GM19351 (cell line): ENCODE data around the gene RPRML.

Source experiments
- ATAC-seq: cut with Tn5 transposase; IDR thresholded peaks from one replicate; pipeline ENCODE4 v1.9.1; 2021; ENCODE audit warnings: mild to moderate bottlenecking, moderate library complexity; ENCODE audit not compliant: unreplicated experiment

The RPRML gene

DNA sequence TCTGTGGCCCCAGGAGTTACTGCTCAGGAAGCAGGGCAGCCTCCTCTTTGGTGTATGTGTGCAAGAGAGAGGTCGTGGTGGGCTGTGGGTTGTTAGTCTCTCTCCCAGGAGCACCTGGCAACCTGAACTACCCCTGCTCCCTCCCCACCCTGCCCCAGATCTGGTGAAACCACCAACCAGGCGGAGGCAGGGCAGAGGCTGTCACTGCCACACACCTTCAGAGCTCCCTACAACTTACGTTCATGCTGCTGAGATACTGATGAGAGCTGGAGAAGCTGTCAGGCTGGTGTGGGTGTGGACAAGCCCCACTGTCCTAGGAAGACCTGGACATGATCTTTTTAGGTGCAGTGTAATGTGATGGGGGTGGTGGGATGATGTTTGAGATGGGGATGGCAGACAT is 31.8 kb downstream of the RPRML start:
- ATAC-seq = no peak

DNA sequence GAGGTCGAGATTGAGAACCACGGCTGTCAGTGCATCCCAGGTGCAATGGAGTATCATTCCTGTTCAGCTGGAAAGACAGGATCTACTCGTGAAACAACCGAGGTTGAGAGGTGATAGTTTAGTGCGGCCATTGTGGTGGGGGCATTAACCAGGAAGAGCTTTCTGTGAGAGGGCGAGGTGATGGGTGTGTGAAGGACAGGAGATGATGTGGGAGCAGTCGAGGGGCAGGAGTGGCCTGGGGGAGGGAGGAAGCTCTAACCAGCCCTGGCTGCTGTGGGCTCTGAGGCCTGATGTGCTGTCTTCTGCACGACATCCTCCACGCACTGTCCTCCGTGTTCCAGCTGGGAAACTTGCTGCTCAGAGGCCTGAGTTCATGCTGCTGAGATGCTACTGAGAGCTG is 34.1 kb downstream of the RPRML start:
- ATAC-seq = no peak

DNA sequence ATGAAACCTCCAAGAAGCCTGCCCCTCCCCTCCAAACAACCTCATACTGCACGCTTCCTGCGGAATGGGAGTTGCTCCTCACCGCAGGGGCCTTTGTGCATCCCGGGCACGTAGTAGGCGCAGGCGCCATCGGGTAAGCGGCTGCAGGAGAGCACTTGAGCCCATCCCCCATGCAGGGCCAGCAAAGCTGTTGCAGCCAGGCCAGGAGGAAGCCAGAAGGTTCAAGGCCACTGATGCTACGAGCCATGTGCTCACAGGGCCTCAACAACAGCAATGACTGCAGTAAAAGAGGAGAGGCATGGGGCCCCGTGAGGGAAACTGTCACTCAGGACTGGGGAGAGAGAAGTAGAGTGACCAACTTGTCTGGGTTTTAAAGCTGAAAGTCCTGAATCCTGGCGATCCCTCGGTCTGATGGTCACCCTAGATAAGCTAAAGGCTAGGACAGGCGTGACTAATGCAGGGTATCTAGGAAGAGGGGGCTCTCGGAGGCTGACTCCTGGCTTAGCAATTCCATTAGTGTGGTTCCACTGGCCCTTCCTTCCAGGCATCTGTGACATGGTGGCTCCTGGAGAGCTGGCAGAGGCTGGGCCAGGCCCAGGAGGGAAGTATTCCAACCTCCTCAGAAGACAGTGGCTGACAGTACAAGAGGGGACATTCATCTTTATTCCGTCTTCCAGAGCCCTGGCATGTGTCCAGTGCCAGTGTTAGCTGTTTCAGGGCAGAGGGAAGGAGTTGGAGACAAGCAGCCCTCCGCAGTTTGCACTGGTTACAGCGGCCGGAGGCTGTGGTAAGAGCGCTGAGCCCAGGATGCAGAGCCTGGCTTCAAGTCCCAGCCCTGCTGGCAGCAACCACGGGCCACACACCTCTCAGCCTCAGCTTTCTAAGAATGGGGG is 35.3 kb downstream of the RPRML start:
- no peak for ATAC-seq

DNA sequence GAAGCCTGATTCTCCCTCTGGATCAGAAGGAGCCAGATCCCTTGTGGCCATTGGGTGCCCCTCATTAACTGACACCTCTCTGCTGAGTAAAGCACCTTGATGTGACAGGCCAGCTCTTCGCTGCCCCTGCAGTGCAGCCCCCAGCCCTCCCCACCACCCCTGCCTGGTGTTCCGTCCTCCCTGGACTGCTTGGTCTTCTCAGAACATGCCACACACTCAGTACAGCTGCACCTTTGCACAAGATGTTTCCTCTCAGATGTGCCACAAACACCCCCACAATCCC is 35.9 kb downstream of the RPRML start:
- ATAC-seq = no peak

DNA sequence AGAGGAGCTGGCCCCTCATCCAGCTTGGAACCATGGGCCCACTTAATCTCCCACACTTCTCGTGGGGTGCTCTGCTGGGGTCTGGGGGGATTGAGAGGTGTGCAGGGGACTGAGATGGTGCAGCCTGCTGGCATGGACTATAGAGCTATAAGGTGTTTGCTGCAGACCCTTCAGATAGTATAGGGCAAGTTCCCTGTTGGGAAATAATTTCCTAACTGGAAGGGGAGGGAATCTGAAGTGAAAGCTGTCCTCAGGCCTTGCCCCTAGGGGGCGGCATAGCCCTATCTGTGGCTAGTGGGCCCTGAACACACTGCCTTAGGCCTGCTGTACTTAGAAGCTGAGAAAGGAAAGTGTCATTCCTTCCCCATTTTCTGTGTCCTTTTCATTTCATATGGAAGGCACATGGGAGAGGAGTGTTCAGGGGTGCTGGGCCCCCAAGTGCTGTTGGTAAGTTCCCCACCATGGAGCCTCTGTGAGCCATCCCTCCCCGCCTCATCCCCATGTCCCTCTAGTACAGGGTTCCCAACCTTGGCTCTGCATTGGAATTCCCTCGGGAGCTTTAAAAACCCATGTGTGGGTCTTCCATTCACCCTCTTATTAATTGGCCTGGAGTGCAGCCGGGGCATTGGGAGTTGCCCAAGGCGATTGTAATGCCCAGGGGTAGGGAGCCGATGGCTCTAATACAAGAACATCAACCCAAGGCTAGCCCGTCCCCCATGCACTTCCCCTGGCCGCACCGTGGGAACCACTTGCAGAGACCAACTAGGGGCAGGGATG is 36.4 kb downstream of the RPRML start:
- no peak for ATAC-seq

DNA sequence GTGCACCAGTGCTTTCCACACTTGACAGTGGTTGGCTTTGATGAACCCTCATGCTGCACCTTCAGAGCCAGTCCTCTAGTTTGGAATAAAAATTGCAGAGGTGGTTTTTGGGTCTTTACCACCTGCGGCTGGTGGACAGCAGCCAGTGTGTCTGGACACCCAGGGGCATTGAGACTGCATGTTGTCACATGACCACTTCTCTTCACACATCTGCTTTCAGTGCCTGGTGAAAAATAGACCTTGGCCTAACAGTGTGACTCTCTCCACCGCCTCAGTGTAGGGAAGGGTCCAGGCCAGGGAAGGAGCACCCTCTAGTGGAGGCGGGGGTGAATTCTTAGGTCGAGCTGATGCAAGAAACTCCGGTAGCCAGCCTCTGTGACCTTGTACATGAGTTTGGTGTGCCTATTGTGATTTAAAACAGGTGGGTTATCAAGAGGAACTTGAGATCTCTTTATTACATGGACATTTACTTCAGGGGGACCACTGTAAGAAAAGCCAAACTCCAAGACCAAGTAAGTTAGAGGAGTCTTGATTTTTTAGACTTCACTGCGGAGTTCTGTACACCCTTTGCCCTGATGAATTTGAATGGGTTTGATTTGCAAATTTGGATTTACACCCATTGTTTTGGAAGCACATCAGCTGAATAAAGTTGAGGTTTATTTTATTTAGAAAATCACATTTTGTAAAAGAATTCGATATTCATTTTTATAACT is 38.2 kb downstream of the RPRML start:
- peak; percentile 80 for ATAC-seq

DNA sequence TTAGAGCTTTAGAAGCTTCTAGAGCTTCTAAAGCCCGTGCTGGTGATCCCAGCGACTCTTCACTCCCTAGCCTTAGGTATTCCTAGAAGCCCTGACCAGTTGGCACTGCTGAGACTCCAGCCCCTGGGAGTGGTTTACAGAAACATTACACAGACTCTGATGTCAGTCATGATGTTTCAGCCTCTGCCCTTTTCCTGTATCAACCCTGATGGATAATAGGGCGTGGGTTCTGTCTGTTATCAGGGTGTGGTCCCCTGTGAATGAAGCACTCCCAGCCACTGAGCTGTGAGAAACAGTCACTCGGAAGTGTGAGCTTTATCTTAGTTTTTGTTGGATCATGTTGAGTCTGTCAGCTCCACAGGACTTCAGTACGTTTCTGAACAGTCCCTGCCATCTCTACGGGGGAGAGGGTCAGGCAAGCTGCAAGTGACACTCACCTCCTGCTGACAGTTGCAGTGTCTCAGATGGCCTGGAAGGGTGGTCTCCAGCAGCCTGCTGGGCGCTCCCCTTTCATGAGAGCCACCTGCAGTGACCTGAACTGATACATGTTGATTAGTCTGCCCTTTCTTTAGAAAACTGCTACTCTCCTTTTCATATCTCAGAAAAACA is 43.3 kb downstream of the RPRML start:
- ATAC-seq = no peak

DNA sequence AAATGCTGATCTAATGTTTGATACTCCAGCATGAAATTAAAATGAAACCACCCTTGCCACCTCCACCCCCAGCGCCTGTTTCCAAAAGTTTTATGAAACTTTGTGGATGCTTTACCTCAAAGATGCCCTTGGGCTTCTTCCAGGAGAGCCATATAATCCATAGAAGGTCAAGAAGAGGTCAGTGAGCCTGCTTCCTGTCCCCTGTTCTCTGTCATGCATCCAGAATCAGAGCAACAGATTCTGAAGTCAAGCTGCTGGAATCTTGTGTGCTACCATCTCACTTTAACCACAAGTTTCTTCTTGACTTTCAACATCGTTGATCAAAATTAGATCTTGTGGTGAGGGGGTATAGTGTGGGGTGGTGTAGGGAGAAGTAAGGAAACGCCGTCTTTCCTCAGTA is 47.5 kb downstream of the RPRML start:
- no peak for ATAC-seq

DNA sequence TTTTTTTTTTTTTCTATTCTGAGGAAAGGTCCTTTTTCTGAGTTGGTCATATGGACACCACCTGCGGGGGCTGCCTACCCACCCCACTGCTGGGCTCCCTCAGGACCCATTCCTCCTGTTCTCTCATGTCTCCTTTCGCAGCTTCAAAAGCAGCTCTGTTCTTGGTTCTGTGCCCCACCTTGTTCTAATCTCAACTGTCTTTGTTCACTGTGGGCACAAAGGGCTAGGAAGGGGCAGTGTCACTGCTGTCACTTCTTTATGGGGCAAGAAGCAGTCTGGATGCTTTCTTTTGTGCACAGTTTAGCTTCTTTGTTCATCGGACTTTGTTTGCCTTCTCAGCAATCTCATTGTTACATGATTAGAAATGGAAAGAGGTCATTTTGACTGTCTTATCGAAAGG is 49.0 kb downstream of the RPRML start:
- ATAC-seq = no peak

DNA sequence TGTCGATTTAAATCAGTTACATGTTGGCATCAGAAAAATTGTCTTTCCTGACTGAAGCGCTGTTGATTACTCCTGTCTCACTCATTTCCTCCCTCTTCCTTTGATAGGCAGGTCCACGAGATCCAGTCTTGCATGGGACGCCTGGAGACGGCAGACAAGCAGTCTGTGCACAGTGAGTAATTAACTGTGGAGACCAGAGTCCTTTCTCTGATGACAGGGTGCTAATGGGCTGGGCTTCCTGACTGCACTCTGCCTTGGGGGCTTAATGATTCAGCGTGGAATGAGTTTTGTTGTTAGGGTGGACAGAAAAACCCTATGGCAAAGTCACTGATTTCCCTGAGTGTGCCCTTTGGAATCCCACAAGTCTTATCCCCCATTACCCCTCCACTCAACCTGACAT is 49.6 kb downstream of the RPRML start:
- ATAC-seq = no peak

DNA sequence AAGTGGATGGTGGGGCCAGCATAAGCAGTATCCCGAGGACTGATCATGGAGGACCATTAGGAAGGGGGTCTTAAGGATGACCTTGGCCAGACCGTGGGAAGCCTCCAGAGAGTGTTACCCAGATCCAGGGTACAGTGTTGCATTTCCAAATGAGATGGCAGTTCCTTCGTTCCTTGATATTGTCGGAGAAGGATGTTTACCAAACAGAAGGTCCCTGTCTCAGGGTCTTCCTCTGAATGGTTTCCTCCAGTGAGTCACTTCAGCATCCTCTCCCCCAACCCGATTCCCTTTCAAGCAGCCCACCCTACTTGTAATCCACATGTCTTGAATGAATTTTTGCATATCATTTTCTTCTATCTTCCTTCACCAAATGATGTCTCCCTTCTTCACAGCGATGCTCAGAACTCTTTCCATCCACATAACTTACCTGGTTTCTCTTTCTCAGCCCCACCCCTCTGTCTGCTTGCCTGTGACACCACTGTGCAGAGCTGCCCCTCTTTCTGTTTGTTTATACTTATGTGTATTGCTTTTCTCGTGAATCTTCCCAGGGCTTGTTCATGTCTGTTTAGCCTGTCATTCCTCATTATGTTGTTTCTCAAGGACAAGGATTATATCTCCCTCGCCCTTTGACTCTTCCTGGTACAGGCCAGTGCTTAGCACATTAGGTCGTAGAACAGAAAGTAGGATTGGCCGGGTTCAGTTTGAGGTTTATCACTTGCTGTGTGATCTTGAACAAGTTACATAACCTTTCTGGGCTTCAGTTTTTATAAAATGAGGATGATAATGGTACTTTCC is 50.4 kb downstream of the RPRML start:
- ATAC-seq = no peak
